OCI-LY1 (cell line): ENCODE measurements around the gene UMAD1.

Experiments
- CTCF ChIP-seq: fragments of 200-600 bp; sonication (generic), shearing (Covaris generic); IDR thresholded peaks from 2 replicates; pipeline ENCODE4 v1.5.1; 2017; ENCODE audit warnings: mild to moderate bottlenecking, antibody characterized with exemption, low read length, moderate library complexity, mixed read lengths
- EZH2 ChIP-seq: fragments of 200-600 bp; sonication (generic), shearing (Covaris generic); IDR thresholded peaks from 2 replicates; pipeline ENCODE4 v1.8.0; 2017; ENCODE audit warnings: borderline replicate concordance, mixed run types, mild to moderate bottlenecking, antibody characterized with exemption, low read length, moderate library complexity, mixed read lengths

GRCh38 chr7:7881581-7881980 is 241.0 kb downstream of the UMAD1 start:
- TF ChIP-seq CTCF (no peak), EZH2 (no peak)
